ENCODE results near the gene CCDC116. TPM values are rescaled to one million over a fixed set of nuclear protein-coding genes. Genes with fewer than 3 reads are reported as not detected.

CCDC116 gene
- total and polyA plus RNA-seq, 2 experiments from 2014 or later = 0.14 TPM; not detected in 1

GRCh38 chr22:21613553-21614233 is 18.9 kb upstream of the CCDC116 start:
- no peaks in the 10 kb centered on the region for H3K27me3 ChIP-seq (ENCODE audit: insufficient read depth)
- peaks cover 4% of the 10 kb centered on the region; the same call in 1 of the 2 replicates for H3K36me3 ChIP-seq (ENCODE audit: insufficient read depth)
- no peak overlapping the region for H2AFZ ChIP-seq
- no peak overlapping the region for H3K27ac ChIP-seq (ENCODE audit: low read depth)
- ATAC-seq = no peak
- Mint-ChIP-seq H3K36me3 (ENCODE audit: low read depth) (peaks cover 55% of the 10 kb centered on the region), H3K27ac (0 out of 2 replicates have a peak overlapping the region, but pooled peaks have one; percentile 18), H3K4me3 (no peak overlapping the region), H3K4me1 (peaks cover 1% of the 10 kb centered on the region; the same call in 1 of the 3 replicates), H3K9me3 (no peaks in the 10 kb centered on the region), H3K27me3 (ENCODE audit: insufficient read depth, low read depth, poor library complexity) (peaks cover 6% of the 10 kb centered on the region)
- H3K4me3 ChIP-seq = no peak overlapping the region
- peaks cover 7% of the 10 kb centered on the region; the same call in 1 of the 2 replicates for H3F3A ChIP-seq (replicated peaks; ENCODE audit: low read depth)
- TF ChIP-seq EZH2 (IDR thresholded peaks at IDR 0.05; ENCODE audit: low read depth, unreplicated experiment) (no peak), CREB1 (CRISPR knock-in tag; IDR thresholded peaks at IDR 0.05; ENCODE audit: low read depth) (no peak), CTCF (conservative IDR thresholded peaks at IDR 0.05; ENCODE audit: low read depth in 2 of 2) (no peak), STAT1 (IDR thresholded peaks at IDR 0.05; ENCODE audit: unreplicated experiment) (no peak), REST (IDR thresholded peaks at IDR 0.05; ENCODE audit: unreplicated experiment) (no peak), NANOG (IDR thresholded peaks at IDR 0.05; ENCODE audit: borderline replicate concordance) (no peak), JUNB (IDR thresholded peaks at IDR 0.05; ENCODE audit: unreplicated experiment) (no peak), POLR2AphosphoS5 (IDR thresholded peaks at IDR 0.05; ENCODE audit: low read depth) (no peak), ZNF114 (CRISPR knock-in tag; IDR thresholded peaks at IDR 0.05) (no peak), EZH2phosphoT487 (IDR thresholded peaks at IDR 0.05; ENCODE audit: unreplicated experiment) (no peak), ZNF331 (CRISPR knock-in tag; IDR thresholded peaks at IDR 0.05; ENCODE audit: low read depth) (no peak), ETS1 (IDR thresholded peaks at IDR 0.05) (no peak), ZNF462 (CRISPR knock-in tag; IDR thresholded peaks at IDR 0.05) (no peak)
- H4K20me1 ChIP-seq (replicated peaks; ENCODE audit: insufficient read depth) = peaks cover 66% of the 10 kb centered on the region
- DNase-seq (ENCODE audit: low spot score) = no peak
- no peak overlapping the region for H3K4me2 ChIP-seq
- H3K4me1 ChIP-seq (ENCODE audit: insufficient read depth) = no peaks in the 10 kb centered on the region
- H3K9me2 ChIP-seq (ENCODE audit: insufficient read depth) = no peaks in the 10 kb centered on the region
- H3K79me2 ChIP-seq (replicated peaks; ENCODE audit: insufficient read depth) = peaks cover 92% of the 10 kb centered on the region

Data from GM23338 (cell line).